ENCODE results near the gene DDX24. TPM values are rescaled to one million over a fixed set of nuclear protein-coding genes. Genes with fewer than 3 reads are reported as not detected.
A peak's percentile ranks its signal among the peaks of the same experiment; 100 is the strongest.

DDX24 gene
- total RNA-seq, 1 experiment from 2014 or later: 174 TPM

DNA sequence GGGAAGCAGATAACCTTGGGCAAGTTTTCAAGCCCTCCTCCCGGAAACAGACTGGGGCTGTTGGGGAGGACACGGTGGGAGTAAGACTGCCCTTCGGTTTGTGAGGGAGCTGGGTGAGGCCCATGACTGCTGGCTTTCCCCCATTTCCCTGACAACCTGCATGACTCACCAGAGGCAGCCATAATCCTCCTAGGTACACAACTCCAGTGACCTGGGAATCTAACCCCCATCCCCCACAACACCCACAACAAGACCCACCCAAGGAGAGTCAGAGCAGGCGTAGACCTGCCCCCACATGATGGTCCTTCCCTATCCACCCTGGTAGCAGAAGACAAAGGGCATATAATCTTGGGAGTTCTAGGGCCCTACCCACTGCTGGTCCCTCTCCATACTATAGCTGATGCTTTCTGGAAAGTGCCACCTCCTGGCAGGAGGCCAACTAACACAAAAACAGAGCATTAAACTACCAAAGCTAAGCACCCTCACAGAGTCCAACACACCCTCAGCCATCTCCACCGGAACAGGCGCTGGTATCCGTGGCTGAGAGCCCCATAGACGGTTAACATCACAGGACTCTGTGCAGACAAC is 14.8 kb downstream of the DDX24 start:
- ATAC-seq (peak; percentile 53), DNase-seq (ENCODE audit: low spot score) (no peak)
- peak overlapping the region; percentile 42 for H3K27ac Mint-ChIP-seq
- peaks cover 38% of the 10 kb centered on the region for H3K9me3 Mint-ChIP-seq
- H3K4me1 Mint-ChIP-seq: peaks cover 42% of the 10 kb centered on the region
- ChIA-PET POLR2A (no interaction called here), CTCF (interaction anchor here (0.6 to 4.4 kb wide), 7 partner anchors 30 to 126 kb away, joined by 3 to 22 read pairs (median 4); no protein-coding TSS in a partner anchor)
- TF ChIP-seq IRF2 (CRISPR knock-in tag; IDR thresholded peaks at IDR 0.05; ENCODE audit: borderline replicate concordance, low read depth): no peak
- no peak for TF ChIP-seq GABPB1 (CRISPR knock-in tag; IDR thresholded peaks at IDR 0.05)
- TF ChIP-seq ZBTB21 (CRISPR knock-in tag; IDR thresholded peaks at IDR 0.05; ENCODE audit: borderline replicate concordance): no peak
- TF ChIP-seq GTF2I (CRISPR knock-in tag; conservative IDR thresholded peaks at IDR 0.05): no peak
- no peak for TF ChIP-seq SOX15 (CRISPR knock-in tag; IDR thresholded peaks at IDR 0.05)
- TF ChIP-seq ZNF396 (CRISPR knock-in tag; IDR thresholded peaks at IDR 0.05; ENCODE audit: borderline replicate concordance): no peak
- TF ChIP-seq, protein P1, sequence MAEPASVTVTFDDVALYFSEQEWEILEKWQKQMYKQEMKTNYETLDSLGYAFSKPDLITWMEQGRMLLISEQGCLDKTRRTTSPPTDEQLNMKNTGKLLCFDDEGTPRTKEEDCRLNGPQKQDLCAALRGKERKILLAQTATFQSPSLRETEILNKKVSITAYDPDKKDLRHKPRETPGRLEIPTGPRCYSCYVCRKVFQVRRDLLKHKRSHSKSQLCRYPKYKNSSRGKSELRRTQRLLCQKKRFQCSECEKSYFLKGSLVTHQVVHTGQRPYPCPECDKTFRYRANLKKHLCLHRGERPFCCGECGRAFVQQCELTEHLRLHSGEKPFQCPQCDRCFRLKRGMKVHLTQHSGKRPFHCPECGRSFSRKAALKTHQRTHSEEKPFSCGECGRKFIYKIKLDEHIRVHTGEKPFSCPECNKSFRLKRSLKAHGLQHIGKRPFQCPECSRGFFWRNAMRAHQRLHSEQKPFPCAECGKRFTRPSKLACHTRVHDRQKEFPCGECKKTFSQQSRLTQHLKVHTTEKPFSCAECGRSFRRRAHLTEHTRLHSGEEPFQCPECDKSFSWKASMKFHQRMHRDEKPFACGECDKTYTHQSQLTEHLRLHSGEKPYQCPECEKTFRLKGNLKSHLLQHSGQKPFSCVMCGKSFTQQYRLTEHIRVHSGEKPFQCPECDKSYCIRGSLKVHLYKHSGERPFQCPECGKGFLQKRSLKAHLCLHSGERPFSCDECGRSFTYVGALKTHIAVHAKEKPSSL (CRISPR knock-in tag; conservative IDR thresholded peaks at IDR 0.05): no peak
- TF ChIP-seq, protein P2, sequence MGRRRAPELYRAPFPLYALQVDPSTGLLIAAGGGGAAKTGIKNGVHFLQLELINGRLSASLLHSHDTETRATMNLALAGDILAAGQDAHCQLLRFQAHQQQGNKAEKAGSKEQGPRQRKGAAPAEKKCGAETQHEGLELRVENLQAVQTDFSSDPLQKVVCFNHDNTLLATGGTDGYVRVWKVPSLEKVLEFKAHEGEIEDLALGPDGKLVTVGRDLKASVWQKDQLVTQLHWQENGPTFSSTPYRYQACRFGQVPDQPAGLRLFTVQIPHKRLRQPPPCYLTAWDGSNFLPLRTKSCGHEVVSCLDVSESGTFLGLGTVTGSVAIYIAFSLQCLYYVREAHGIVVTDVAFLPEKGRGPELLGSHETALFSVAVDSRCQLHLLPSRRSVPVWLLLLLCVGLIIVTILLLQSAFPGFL (CRISPR knock-in tag; IDR thresholded peaks at IDR 0.05; ENCODE audit: borderline replicate concordance): no peak
- TF ChIP-seq, protein P3, sequence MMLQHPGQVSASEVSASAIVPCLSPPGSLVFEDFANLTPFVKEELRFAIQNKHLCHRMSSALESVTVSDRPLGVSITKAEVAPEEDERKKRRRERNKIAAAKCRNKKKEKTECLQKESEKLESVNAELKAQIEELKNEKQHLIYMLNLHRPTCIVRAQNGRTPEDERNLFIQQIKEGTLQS (CRISPR knock-in tag; conservative IDR thresholded peaks at IDR 0.05): no peak
- TF ChIP-seq TEAD4 (CRISPR knock-in tag; IDR thresholded peaks at IDR 0.05): no peak
- TF ChIP-seq, protein P4, sequence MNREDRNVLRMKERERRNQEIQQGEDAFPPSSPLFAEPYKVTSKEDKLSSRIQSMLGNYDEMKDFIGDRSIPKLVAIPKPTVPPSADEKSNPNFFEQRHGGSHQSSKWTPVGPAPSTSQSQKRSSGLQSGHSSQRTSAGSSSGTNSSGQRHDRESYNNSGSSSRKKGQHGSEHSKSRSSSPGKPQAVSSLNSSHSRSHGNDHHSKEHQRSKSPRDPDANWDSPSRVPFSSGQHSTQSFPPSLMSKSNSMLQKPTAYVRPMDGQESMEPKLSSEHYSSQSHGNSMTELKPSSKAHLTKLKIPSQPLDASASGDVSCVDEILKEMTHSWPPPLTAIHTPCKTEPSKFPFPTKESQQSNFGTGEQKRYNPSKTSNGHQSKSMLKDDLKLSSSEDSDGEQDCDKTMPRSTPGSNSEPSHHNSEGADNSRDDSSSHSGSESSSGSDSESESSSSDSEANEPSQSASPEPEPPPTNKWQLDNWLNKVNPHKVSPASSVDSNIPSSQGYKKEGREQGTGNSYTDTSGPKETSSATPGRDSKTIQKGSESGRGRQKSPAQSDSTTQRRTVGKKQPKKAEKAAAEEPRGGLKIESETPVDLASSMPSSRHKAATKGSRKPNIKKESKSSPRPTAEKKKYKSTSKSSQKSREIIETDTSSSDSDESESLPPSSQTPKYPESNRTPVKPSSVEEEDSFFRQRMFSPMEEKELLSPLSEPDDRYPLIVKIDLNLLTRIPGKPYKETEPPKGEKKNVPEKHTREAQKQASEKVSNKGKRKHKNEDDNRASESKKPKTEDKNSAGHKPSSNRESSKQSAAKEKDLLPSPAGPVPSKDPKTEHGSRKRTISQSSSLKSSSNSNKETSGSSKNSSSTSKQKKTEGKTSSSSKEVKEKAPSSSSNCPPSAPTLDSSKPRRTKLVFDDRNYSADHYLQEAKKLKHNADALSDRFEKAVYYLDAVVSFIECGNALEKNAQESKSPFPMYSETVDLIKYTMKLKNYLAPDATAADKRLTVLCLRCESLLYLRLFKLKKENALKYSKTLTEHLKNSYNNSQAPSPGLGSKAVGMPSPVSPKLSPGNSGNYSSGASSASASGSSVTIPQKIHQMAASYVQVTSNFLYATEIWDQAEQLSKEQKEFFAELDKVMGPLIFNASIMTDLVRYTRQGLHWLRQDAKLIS (CRISPR knock-in tag; IDR thresholded peaks at IDR 0.05; ENCODE audit: borderline replicate concordance): no peak
- TF ChIP-seq, protein P5, sequence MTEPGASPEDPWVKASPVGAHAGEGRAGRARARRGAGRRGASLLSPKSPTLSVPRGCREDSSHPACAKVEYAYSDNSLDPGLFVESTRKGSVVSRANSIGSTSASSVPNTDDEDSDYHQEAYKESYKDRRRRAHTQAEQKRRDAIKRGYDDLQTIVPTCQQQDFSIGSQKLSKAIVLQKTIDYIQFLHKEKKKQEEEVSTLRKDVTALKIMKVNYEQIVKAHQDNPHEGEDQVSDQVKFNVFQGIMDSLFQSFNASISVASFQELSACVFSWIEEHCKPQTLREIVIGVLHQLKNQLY (CRISPR knock-in tag; IDR thresholded peaks at IDR 0.05): no peak
- TF ChIP-seq NR3C1 (CRISPR knock-in tag; conservative IDR thresholded peaks at IDR 0.05; ENCODE audit: low read depth): no peak
- TF ChIP-seq NFE2L1 (CRISPR knock-in tag; IDR thresholded peaks at IDR 0.05): no peak
- no peaks in the 10 kb centered on the region; the same call in 1 of the 2 replicates for H3K27me3 Mint-ChIP-seq (ENCODE audit: low read depth)
- no peak overlapping the region for H3K4me3 Mint-ChIP-seq
- peaks cover 54% of the 10 kb centered on the region for H3K36me3 Mint-ChIP-seq

DNA sequence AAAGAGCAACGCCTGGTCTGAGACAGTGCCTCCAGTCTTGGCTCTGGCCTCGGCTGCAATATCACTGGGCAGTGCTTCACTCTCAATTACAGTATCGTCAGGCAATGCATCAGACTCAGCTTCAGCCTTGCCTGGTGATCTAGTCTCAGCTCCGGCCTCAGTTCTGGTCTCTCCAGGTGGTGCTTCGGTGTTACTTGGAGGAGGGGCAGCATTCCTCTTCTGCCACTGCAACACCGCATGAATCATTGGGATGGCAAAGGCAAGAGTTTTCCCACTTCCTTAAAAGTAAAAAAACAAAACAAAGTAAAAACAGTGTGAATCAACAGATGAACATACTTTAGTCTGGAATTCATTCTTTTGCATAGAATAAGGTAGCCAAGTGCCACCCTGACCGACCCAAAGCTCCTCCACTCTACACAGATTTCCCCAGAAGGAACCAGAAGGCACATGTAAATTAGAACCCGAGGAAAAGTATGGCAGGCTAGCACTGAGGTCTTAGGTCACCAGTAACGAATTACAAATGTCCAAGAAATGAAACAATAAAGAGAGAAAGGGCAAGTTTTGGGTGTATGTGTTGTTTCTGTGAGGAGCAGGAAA is 18.6 kb downstream of the DDX24 start:
- POLR2A ChIA-PET: no interaction called here
- Mint-ChIP-seq H3K27ac (peak overlapping the region; percentile 93), H3K27me3 (ENCODE audit: low read depth) (no peaks in the 10 kb centered on the region; the same call in 1 of the 2 replicates), H3K4me1 (peaks cover 34% of the 10 kb centered on the region), H3K4me3 (no peak overlapping the region), H3K36me3 (peaks cover 50% of the 10 kb centered on the region), H3K9me3 (peaks cover under 1% of the 10 kb centered on the region)
- TF ChIP-seq ZNF396 (CRISPR knock-in tag; IDR thresholded peaks at IDR 0.05; ENCODE audit: borderline replicate concordance): no peak
- TF ChIP-seq, protein P6, sequence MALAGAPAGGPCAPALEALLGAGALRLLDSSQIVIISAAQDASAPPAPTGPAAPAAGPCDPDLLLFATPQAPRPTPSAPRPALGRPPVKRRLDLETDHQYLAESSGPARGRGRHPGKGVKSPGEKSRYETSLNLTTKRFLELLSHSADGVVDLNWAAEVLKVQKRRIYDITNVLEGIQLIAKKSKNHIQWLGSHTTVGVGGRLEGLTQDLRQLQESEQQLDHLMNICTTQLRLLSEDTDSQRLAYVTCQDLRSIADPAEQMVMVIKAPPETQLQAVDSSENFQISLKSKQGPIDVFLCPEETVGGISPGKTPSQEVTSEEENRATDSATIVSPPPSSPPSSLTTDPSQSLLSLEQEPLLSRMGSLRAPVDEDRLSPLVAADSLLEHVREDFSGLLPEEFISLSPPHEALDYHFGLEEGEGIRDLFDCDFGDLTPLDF (CRISPR knock-in tag; IDR thresholded peaks at IDR 0.05): no peak
- CTCF ChIA-PET: interaction anchor here (2.2 kb wide), 2 partner anchors 26 to 74 kb away, joined by 8 to 10 read pairs; no protein-coding TSS in a partner anchor
- ATAC-seq (peak; percentile 57; the same call in 1 of the 2 replicates), DNase-seq (ENCODE audit: low spot score) (no peak)

Data from WTC11 (cell line).